ENCODE measurements around the gene DUSP22. TPM values are rescaled to one million over a fixed set of nuclear protein-coding genes. Genes with fewer than 3 reads are reported as not detected.

The DUSP22 gene
- total RNA-seq, 1 donor from 2014 or later: 48.0 TPM

DNA sequence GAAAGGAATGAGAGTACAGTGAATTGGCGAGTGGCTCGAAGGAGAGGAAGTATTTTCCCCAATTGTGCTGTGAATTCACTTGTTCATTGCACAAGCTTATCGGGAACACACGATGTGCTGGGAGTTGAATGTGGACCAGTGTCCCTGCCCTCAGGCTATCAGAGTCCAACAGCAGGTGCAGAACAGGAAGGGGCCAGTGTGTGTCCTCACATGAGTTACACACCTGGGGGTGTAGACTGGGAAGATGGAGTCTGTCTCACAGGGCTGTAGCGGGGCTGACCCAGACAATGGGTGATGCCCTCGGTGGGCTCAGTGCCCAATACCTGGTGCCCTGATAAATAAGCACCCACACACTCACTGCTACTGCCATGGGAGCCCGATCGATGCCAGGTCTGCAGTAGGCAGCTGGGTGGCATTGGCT is 14.4 kb downstream of the DUSP22 start:
- Histone ChIP-seq H3K4me3 (no peak overlapping the region), H3K27me3 (ENCODE audit: low read depth) (no peaks in the 10 kb centered on the region), H3K36me3 (no peaks in the 10 kb centered on the region), H3K9me3 (replicated peaks) (no peaks in the 10 kb centered on the region), H3K27ac (replicated peaks) (peak overlapping the region; percentile 21), H3K4me1 (peaks cover 37% of the 10 kb centered on the region)
- DNase-seq: no peak
- TF ChIP-seq, protein P1, sequence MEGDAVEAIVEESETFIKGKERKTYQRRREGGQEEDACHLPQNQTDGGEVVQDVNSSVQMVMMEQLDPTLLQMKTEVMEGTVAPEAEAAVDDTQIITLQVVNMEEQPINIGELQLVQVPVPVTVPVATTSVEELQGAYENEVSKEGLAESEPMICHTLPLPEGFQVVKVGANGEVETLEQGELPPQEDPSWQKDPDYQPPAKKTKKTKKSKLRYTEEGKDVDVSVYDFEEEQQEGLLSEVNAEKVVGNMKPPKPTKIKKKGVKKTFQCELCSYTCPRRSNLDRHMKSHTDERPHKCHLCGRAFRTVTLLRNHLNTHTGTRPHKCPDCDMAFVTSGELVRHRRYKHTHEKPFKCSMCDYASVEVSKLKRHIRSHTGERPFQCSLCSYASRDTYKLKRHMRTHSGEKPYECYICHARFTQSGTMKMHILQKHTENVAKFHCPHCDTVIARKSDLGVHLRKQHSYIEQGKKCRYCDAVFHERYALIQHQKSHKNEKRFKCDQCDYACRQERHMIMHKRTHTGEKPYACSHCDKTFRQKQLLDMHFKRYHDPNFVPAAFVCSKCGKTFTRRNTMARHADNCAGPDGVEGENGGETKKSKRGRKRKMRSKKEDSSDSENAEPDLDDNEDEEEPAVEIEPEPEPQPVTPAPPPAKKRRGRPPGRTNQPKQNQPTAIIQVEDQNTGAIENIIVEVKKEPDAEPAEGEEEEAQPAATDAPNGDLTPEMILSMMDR (IDR thresholded peaks at IDR 0.05; ENCODE audit: borderline replicate concordance): no peak
- intact Hi-C loops (cut with micrococcal nuclease): no loop called here

DNA sequence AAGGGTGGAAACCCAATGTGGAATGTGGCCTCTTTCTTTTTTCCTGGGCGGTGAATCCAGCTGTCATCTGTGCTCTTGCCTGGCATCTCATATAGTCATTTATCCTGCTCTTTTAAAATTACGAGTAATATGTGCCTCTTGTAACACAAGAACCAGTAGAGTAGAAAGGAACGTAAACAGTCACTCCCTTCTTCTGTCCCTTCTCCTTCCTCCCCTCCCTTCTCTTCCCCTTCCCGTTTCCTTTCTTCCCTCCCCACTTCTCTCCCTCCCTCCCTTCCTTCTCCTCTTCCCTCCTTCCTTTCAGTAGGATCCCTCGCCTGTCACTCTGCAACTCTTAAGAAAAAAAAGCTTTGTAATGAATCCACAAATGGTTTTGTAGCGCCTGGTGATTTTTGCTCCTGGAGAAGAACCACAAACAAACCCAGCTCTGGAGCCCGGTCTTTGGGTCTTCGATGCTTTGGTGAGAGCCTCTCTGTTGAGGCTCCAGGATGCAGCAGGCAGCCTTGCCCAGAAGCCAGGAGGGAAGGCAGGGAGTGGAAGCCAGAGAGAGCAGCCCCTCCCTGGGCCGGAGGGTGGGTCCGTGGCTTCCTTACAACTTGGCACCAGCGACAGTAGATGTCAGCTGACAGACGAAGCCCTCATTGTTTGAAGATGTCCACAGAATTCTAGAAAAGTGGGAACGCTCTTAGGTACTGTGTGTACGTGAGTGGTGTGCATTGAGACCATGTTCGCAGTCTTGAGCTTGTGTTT is 15.0 kb downstream of the DUSP22 start:
- intact Hi-C loops (cut with micrococcal nuclease): no loop called here
- Histone ChIP-seq H3K4me3 (no peak overlapping the region), H3K27me3 (ENCODE audit: low read depth) (no peaks in the 10 kb centered on the region), H3K4me1 (peaks cover 43% of the 10 kb centered on the region), H3K27ac (replicated peaks) (peak overlapping the region; percentile 21), H3K9me3 (replicated peaks) (no peaks in the 10 kb centered on the region), H3K36me3 (no peaks in the 10 kb centered on the region)
- DNase-seq: no peak
- TF ChIP-seq, protein P1 (IDR thresholded peaks at IDR 0.05; ENCODE audit: borderline replicate concordance): no peak

- no peak for DNase-seq
- TF ChIP-seq, protein P1 (IDR thresholded peaks at IDR 0.05; ENCODE audit: borderline replicate concordance): no peak
- intact Hi-C loops (cut with micrococcal nuclease): no loop called here
- no peak overlapping the region for H3K4me3 ChIP-seq
- H3K36me3 ChIP-seq: no peaks in the 10 kb centered on the region
- H3K27ac ChIP-seq (replicated peaks): peak overlapping the region; percentile 21
- H3K4me1 ChIP-seq: peaks cover 49% of the 10 kb centered on the region
- no peaks in the 10 kb centered on the region for H3K27me3 ChIP-seq (ENCODE audit: low read depth)
- no peaks in the 10 kb centered on the region for H3K9me3 ChIP-seq (replicated peaks)
Measured at GRCh38 chr6:307874-308273, 15.6 kb downstream of the DUSP22 start.

GRCh38 chr6:308307-308706 is 16.0 kb downstream of the DUSP22 start:
- intact Hi-C loops (cut with micrococcal nuclease): no loop called here
- TF ChIP-seq, protein P1 (IDR thresholded peaks at IDR 0.05; ENCODE audit: borderline replicate concordance): no peak
- Histone ChIP-seq H3K27me3 (ENCODE audit: low read depth) (no peaks in the 10 kb centered on the region), H3K4me1 (peaks cover 54% of the 10 kb centered on the region), H3K9me3 (replicated peaks) (no peaks in the 10 kb centered on the region), H3K27ac (replicated peaks) (no peak overlapping the region), H3K36me3 (no peaks in the 10 kb centered on the region), H3K4me3 (no peak overlapping the region)
- DNase-seq: no peak

DNA sequence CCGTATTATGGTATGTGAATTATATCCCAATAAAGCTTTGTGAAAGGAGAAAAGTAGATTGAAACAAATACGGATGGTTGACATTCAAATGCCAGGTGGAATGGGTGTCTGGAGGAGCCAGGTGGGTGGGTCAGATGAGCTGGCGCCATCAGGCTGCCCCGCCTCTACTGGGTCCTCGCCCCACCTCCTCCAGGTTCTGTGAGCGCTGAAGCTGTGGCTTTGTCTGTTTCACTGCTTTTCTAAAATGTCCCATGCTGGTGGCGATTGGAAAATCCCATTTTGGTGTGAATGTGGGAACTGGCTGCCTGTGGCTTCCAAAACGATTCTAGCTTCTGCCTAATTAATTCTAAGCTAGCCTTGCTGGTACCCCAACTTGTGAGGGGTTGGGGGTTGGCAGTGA is 16.5 kb downstream of the DUSP22 start:
- TF ChIP-seq, protein P1 (IDR thresholded peaks at IDR 0.05; ENCODE audit: borderline replicate concordance): no peak
- H3K27ac ChIP-seq (replicated peaks): no peak overlapping the region
- intact Hi-C loops (cut with micrococcal nuclease): no loop called here
- DNase-seq: no peak
- H3K4me1 ChIP-seq: peaks cover 58% of the 10 kb centered on the region
- H3K27me3 ChIP-seq (ENCODE audit: low read depth): no peaks in the 10 kb centered on the region
- H3K4me3 ChIP-seq: no peak overlapping the region
- no peaks in the 10 kb centered on the region for H3K9me3 ChIP-seq (replicated peaks)
- no peaks in the 10 kb centered on the region for H3K36me3 ChIP-seq
